ENCODE data around the gene FRMD3. TPM values are rescaled to one million over a fixed set of nuclear protein-coding genes. Genes with fewer than 3 reads are reported as not detected.

Gene FRMD3
- total RNA-seq, 4 donors from 2014 or later, result 7.9 to 13.4 (median 11.8) TPM

- Histone ChIP-seq H3K36me3 (peaks cover 0 to 4% (median 0%) of the 10 kb centered on the region in 4 donors), H3K9me3 (no peaks in the 10 kb centered on the region), H3K4me1 (peaks cover 21 to 37% (median 35%) of the 10 kb centered on the region in 4 donors), H3K27me3 (no peaks in the 10 kb centered on the region), H3K27ac (replicated peaks in 1 of 4) (peak overlapping the region in 2 of 4 donors; percentile 42 to 46), H3K4me3 (no peak overlapping the region)
- intact Hi-C loops (cut with DNase I), result no loop called here
- peak; percentile 95 for DNase-seq (ENCODE audit: extremely low spot score)
- WGBS, result 20% methylated on average over 8 of the region's 8 CpGs
- TF ChIP-seq CTCF (IDR thresholded peaks at IDR 0.05), result no peak
- peak; percentile 30 to 40 for TF ChIP-seq POLR2AphosphoS5 (IDR thresholded peaks at IDR 0.05)
Measured at GRCh38 chr9:83304686-83305085, 233.5 kb downstream of the FRMD3 start.

- peaks cover 7 to 9% (median 8%) of the 10 kb centered on the region in 4 donors for H3K4me1 ChIP-seq
- no peaks in the 10 kb centered on the region for H3K9me3 ChIP-seq
- WGBS, result 68% methylated on average over 6 of the region's 6 CpGs
- TF ChIP-seq CTCF (IDR thresholded peaks at IDR 0.05), result no peak
- TF ChIP-seq POLR2AphosphoS5 (IDR thresholded peaks at IDR 0.05), result no peak
- no peak for TF ChIP-seq POLR2A (IDR thresholded peaks at IDR 0.05; ENCODE audit: low read depth)
- TF ChIP-seq EP300 (IDR thresholded peaks at IDR 0.05), result no peak
- H3K36me3 ChIP-seq, result peaks cover 0 to 31% (median 7%) of the 10 kb centered on the region in 4 donors
- no peak overlapping the region for H3K27ac ChIP-seq (replicated peaks in 1 of 4)
- no peak for DNase-seq (ENCODE audit: extremely low spot score)
- H3K27me3 ChIP-seq, result no peaks in the 10 kb centered on the region
- no peak overlapping the region for H3K4me3 ChIP-seq
- intact Hi-C loops (cut with DNase I), result no loop called here
Measured at GRCh38 chr9:83299571-83299970, 238.6 kb downstream of the FRMD3 start.

- Histone ChIP-seq H3K4me1 (peaks cover 2 to 5% (median 3%) of the 10 kb centered on the region in 4 donors), H3K36me3 (peaks cover 0 to 33% (median 7%) of the 10 kb centered on the region in 4 donors), H3K9me3 (no peaks in the 10 kb centered on the region), H3K27me3 (no peaks in the 10 kb centered on the region), H3K4me3 (no peak overlapping the region), H3K27ac (replicated peaks in 1 of 4) (no peak overlapping the region)
- intact Hi-C loops (cut with DNase I), result no loop called here
- TF ChIP-seq POLR2AphosphoS5 (IDR thresholded peaks at IDR 0.05), result no peak
- TF ChIP-seq POLR2A (IDR thresholded peaks at IDR 0.05; ENCODE audit: low read depth), result no peak
- no peak for TF ChIP-seq EP300 (IDR thresholded peaks at IDR 0.05)
- no peak for TF ChIP-seq CTCF (IDR thresholded peaks at IDR 0.05)
- 96% methylated on average over 2 of the region's 2 CpGs for WGBS
- no peak for DNase-seq (ENCODE audit: extremely low spot score)
Measured at GRCh38 chr9:83299094-83299493, 239.1 kb downstream of the FRMD3 start.

GRCh38 chr9:83296123-83296522, 242.1 kb downstream of the FRMD3 start:
- 100% methylated on average over 1 of the region's 2 CpGs for WGBS
- no peak overlapping the region for H3K4me3 ChIP-seq
- no peaks in the 10 kb centered on the region for H3K4me1 ChIP-seq
- H3K9me3 ChIP-seq, result no peaks in the 10 kb centered on the region
- peaks cover 0 to 42% (median 7%) of the 10 kb centered on the region in 4 donors for H3K36me3 ChIP-seq
- no peak for DNase-seq (ENCODE audit: extremely low spot score)
- intact Hi-C loops (cut with DNase I), result no loop called here
- H3K27ac ChIP-seq (replicated peaks in 1 of 4), result no peak overlapping the region
- no peaks in the 10 kb centered on the region for H3K27me3 ChIP-seq
- TF ChIP-seq CTCF (IDR thresholded peaks at IDR 0.05) (no peak), EP300 (IDR thresholded peaks at IDR 0.05) (no peak), POLR2A (IDR thresholded peaks at IDR 0.05; ENCODE audit: low read depth) (no peak), POLR2AphosphoS5 (IDR thresholded peaks at IDR 0.05) (no peak)

- intact Hi-C loops (cut with DNase I), result no loop called here
- H3K36me3 ChIP-seq, result peaks cover 0 to 50% (median 11%) of the 10 kb centered on the region in 4 donors
- no peak for DNase-seq (ENCODE audit: extremely low spot score)
- no peak overlapping the region for H3K27ac ChIP-seq (replicated peaks in 1 of 4)
- 96% methylated on average over 2 of the region's 2 CpGs for WGBS
- H3K4me3 ChIP-seq, result no peak overlapping the region
- H3K27me3 ChIP-seq, result no peaks in the 10 kb centered on the region
- no peak for TF ChIP-seq CTCF (IDR thresholded peaks at IDR 0.05)
- TF ChIP-seq POLR2AphosphoS5 (IDR thresholded peaks at IDR 0.05), result no peak
- no peak for TF ChIP-seq POLR2A (IDR thresholded peaks at IDR 0.05; ENCODE audit: low read depth)
- TF ChIP-seq EP300 (IDR thresholded peaks at IDR 0.05), result no peak
- H3K4me1 ChIP-seq, result no peaks in the 10 kb centered on the region
- H3K9me3 ChIP-seq, result no peaks in the 10 kb centered on the region
Measured at GRCh38 chr9:83294816-83295215, 243.4 kb downstream of the FRMD3 start.
